NCI-H1694 treated with DMSO at 0.1 percent for 48 hours (cell line): Measurements from ENCODE around the gene TRAPPC5.
A peak's percentile ranks its signal among the peaks of the same experiment; 100 is the strongest.

ENCODE experiments used
- DNase-seq: peaks from one replicate; lab custom pipeline; 2025; lab: John Stamatoyannopoulos, UW

Gene TRAPPC5

DNA sequence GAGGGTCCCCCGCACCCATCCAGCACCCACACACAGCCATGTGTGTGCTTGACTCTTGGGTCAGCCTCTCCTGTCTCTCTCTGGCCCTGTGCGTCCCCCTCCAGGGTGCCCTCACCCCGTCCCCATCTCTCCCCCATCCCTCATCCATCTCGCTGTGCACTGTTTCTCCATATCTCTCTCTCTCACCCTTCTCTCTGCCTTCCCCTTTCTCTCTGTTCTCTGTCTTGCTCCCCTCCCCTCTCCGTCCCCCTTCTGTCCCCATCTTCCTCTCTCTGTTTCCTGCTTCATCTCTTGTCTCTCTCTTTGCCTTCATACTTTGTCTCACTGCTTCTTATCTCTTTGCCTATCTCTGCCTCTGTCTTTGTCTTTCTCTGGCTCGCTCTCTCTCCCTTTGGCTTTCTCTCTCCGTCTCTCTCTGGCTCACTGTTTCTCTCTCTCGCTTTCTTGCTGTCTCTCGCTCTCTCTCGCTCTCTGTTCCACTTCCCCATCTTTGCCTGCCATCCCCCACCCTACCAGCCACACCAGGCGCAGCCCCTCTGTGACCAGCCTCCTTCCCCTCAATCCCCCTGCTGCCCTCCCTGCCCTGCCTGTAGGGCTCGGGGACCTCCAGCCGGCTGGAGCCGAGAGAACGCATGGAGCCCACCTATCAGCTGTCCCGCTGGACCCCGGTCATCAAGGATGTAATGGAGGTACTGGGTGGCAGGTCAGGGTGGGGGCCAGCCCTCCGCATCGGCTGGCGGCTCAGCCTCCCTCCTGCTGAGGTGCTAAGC is 34.8 kb upstream of the TRAPPC5 start:
- DNase-seq = no peak

DNA sequence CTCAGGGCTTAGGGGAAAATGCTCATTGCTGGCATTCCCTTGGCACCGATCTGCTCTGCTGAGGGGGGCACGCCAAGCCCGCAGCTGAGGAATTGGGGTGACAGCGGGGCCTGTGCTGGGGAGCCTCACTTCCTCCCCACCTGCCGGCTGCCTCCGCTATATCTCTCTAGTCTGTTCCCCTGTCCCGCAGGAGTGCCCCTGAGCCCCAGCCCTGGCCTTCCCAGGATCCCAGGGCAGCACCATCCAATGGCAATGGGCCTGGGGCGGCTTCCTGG is 34.3 kb upstream of the TRAPPC5 start:
- no peak for DNase-seq

DNA sequence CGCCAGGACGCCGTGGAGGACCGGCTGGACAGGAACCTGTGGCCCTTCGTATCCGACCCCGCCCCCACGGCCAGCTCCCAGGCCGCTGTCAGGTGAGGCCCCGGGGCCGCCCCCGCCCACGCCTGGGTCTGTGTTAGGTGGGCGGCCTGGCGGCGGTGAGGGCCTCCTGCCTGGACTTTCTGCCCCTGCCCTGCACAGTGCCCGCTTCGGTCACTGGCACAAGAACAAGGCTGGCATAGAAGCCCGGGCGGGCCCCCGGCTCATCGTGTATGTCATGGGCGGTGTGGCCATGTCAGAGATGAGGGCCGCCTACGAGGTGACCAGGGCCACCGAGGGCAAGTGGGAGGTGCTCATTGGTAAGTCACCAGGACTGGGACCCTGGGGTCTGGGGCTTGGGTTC is 33.5 kb upstream of the TRAPPC5 start:
- DNase-seq = no peak

DNA sequence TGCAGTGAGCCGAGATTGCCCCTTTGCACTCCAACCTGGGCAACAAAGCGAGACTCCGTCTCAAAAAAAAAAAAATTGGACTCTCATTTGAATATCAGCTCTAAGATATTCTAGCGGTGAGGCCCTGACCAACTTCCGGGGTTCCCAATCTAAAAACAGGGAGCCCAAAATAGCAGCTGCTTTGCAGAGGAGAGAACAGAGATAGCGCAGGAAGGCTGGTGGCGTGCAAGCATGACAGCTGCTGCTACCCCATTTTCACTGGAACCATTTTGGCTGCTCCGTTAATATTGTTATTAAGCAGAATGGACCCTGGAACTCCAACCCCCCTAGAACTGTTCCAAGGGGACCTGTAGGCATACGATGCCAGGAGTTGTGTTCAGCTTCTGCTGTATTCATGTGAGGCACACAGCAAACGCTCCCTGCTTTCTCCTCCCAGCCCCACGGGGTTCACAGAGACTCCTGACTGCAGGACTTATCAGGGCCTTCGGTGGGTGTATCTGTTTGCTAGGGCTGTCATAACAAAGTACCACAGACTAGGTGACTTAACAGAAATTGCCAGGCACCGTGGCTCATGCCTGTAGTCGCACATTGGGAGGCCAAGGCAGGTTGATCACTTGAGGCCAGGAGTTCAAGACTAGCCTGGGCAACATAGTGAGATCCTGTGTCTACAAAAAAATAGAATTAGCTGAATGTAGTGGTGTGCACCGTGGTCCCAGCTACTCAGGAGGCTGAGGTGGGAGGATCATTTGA is 32.2 kb upstream of the TRAPPC5 start:
- no peak for DNase-seq

DNA sequence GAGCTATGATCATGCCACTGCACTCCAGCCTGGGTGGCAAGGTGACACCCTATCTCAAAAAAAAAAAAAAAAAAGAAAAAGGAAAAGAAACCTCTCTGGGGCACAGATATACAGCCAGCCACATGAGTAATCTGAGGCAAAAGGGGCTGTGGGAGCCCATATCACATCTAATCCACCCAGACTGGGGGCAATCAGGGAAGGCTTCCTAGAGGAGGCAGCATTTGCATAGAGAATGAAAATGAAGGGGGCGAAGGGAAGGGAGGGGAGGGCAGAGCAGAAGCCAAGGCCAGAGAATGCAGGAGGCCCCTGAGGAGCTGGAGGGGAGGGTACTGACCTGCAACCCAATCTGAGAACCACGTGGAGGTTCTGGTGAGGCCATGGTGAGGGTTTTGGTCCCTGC is 30.5 kb upstream of the TRAPPC5 start:
- DNase-seq = no peak

DNA sequence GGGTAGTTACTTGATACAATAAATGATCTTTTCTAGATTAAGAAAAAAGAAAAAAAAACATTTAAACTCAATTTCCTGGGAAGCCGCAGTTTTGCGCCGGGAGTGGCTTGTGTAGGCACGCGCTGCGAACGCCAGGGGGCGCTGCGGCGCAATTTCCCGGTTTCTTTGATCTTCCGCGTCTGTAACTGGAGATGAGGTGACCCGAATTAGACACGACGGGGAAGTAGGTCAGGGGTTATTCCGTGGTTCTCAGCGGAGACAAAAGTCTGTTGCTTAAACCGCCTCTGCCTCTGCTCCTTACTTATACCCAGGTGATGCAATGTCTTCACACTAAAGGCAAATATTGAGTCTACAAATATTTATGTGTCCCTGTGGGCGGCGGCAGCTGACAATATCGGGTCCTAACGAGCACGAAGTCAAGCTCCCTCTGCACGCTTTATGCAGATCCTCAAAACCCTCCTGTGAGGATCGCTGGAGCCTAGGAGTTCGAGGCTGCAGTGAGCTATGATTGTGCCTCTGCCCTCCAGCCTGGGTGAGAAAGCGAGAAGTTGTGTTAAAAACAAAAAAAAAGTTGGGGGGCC is 28.5 kb upstream of the TRAPPC5 start:
- DNase-seq = peak; percentile 66

DNA sequence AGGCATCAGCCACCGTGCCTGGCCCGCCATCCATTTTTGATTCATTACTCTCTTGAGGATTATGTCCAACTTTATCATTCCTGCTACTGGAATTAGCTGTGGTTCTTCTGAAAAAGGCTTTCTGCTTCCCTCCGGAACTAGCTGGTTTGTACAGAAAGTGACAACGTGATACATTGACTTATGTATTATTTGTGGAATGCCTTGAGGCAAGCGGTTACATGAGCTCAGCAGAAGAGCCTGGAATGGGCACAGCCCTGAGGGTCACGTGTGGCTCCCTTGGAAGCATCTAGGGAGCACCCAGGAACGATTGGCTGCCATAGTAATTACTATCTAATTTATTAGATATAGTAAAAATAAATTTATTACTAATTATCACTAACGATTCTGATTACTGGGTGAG is 26.2 kb upstream of the TRAPPC5 start:
- no peak for DNase-seq

DNA sequence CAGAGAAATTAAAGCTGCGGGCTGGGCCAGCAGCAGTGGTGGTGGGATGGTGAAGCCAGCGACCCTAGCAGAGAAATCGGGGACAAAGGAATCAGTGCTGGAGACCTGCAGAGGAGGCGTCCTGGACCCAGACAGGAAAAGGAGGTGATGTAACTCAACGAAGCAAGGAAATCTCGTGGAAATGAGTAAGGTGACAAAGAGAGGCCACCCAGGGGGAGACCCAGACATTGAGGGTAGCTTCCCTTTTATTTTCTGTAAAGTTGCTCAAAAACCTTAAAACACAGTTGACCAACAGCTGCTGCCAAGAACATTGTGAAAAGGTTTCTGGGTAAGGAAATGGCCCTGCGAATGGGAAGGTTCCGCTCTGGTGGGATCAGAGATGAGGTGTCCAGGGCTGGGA is 25.1 kb upstream of the TRAPPC5 start:
- DNase-seq = no peak

DNA sequence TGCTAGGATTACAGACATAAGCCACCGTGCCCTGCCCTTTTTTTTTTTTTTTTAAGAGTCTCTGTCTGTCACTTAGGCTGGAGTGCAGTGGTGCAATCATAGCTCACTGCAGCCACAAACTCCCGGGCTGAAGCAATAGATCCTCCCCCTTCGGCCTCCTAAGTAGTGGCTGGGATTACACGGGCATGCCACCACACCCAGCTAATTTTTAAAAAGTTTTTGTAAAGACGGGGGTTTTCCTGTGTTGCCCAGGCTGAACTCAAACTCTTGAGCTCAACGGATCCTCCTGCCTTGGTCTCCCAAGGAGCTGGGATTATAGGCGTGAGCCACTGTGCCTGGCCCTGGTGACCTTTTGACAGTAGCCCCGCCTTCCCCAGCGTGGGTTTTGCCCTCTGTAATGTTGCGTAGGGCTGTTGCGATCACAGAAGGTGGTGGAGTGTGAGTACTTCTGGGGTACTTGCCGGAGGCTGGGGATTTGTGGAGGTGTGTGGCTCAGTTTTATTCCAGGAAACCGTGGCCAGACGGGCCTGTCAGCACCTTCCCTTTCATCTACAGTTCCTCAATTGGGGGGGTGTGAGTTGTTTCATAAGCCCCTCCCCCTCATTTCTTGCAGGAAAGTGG is 23.4 kb upstream of the TRAPPC5 start:
- no peak for DNase-seq

DNA sequence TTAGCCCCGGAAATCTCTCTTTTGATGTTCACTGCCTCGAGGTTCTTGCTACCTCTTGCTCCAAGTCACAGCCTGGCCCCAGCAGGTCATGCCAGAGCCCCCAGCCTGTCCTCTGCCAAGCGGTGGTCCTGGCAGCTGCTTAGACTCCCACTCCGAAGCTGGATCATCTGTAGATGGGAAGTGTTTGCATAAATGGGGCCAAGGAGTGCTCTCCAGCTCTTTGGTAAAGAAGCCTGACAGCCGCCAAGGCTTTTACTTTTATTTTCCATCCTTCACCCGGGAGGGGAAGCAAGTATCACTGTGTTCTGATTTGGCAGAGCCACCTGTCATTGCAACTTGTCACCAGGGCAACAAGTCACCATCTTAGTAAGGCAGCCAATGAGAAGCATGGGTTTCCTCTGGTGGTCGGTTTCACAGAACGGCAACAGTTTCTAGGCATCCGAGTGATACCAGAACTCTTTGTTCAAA is 22.4 kb upstream of the TRAPPC5 start:
- no peak for DNase-seq

DNA sequence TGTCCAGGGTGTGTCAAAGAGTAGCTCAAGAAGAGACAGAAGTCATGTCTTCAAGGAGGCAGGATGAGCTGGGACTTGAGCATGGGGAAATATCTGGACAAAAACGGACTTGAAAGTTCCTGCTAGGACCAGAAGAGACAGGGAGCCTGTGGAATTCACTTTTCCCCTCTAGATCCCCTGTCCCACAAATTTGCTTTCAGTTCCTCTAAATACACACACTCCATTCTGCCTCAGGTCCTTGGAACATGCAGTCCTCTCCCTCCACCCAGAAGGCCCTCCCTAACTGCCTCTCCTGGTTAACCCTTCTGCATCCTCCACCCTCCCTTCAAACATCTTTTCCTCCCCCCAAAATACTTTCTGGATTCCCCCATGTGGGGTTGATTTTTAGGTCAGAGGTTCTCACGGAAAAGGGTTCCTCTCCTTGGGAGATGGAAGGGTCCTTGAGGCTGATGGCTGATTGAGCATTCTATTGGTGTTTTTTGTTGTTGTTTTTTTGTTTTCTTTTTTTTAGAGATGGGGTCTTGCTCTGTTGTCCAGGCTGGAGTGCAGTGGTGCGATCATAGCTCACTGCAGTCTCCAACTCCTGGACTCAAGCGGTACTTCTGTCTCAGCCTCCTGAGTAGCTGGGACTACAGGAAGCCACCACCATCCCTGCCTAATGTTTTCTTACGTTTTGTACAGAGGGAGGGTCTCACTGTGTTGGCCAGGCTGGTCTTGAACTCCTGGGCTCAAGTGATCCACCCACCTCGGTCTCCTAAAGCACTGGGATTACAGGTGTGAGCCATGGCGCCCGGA is 18.7 kb upstream of the TRAPPC5 start:
- no peak for DNase-seq

DNA sequence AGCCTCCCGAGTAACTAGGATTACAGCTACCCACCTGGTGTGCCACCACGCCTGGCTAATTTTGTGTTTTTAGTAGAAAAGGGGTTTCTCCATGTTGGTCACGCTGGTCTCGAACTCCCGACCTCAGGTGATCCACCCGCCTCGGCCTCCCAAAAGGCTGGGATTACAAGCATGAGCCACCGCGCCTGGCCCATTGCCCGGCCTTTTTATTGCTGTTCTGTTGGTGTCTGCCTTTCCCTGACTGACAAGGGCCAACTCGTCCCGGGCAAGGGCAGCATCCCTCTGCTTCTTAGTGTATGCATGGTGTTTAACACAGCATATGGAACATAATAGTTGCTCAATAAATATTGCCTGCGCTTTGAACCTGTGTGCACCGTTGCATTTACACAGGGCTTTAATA is 18.0 kb upstream of the TRAPPC5 start:
- no peak for DNase-seq

DNA sequence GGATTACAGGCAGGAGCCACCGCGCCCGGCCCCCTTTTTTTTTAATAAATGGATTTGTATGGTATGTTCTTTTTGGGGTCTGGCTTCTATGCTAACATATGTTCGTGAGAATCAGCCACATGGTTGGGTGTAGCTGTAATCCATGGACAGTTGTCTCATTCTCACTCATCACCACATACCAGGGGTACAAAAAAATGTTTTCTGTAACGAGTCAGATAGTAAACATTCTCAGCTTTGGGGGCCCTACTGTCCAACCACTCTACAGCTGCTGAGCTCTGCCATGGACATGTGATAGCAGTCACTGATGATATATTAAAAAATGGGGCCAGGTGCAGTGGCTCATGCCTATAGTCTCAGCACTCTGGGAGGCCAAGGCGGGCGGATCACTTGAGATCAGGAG is 16.9 kb upstream of the TRAPPC5 start:
- no peak for DNase-seq

DNA sequence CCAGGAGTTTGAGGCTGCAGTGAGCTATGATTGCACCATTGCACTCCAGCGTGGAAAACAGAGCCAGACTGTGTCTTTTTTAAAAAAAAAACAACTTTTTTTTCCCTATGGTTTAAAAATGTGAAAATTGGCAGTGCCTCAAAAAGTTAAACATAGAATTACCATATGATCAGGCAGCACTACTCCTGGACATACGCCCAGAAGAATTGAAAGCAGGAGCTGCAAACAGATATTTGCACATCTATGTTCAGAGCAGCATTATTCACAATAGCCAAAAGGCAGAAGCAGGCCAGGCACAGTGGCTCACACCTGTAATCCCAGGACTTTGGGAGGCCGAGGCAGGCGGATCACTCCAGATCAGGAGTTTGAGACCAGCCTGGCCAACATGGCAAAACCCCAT is 15.6 kb upstream of the TRAPPC5 start:
- peak; percentile 57 for DNase-seq

DNA sequence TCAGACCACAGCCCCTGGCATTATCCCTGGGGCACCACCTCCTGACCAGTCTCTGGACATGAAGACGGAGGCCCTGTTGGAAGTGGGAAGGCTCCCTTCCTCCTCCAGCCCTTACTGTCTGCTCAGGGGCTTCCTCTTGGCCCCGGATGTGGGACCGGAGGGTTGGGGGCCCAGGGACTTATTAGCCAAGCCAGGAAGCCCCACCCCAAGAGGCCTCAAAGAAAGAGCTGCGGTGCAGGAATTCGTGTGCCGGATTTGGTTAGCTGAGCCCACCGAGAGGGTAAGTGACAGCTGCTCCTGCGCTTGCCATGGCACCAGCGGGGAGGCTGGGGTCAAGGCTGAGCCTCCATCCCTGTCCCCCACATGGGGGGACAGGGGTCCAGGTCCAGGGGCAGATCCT is 11.8 kb upstream of the TRAPPC5 start, which contains the start of gene RETN:
TSS of gene RETN (plus strand) at position 208 of the 400 bp plus-strand sequence. CDS start 278 bp downstream, outside the sequence.
- DNase-seq = no peak

DNA sequence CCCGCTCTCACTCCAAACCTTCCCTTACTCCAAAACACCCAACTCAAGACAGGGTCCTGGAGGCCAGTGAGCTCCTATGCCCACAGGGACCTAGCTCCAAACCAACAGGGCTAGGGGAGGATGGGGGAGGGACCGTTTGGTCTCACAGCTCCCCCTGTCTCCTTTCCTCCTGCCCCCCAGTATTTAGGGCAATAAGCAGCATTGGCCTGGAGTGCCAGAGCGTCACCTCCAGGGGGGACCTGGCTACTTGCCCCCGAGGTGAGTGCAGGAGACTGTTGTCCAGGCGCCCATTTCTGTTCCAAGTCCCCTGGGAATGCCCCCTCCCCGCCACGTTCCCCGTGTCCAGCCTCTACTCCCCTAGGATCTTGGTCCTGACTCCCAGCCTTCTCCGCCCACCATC is 11.0 kb upstream of the TRAPPC5 start:
- no peak for DNase-seq

DNA sequence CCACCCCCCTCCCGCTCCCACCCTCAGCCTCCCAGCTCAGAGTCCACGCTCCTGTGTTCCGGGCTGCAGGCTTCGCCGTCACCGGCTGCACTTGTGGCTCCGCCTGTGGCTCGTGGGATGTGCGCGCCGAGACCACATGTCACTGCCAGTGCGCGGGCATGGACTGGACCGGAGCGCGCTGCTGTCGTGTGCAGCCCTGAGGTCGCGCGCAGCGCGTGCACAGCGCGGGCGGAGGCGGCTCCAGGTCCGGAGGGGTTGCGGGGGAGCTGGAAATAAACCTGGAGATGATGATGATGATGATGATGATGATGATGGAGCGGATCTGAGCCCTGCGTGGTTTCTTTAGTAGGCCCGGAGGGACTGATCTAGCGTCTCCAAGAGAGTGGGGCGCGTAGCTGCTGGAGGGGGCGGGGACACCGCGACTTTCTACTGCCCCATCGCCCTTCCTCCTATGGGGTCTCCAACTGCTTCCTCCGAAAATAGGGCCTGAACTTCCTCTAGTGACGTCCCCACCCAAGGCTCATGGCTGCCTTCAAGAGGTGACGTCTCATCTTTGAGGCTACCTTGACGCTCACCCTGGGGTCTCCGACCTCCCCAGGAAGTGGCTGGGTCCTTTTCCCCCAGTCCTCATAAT is 10.4 kb upstream of the TRAPPC5 start:
- no peak for DNase-seq

DNA sequence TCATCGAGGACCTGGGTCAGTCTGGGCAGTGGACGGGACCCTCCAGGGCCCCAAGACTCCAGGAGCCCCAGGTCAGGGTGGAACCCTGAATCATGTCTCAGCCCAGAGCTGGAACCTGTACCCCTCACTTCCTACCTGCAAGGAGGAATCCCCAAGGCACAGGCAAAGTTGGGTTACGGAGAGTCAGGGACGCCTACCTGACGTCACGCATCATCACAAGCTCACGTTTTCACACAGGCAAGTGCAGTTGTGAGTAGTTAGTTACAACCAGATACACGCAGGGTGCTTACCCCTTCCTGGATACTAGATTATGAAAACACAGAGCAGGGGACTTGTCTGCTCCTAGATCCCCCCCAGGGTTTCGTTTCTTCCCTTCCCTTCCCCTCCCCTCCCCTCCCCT is 9.8 kb upstream of the TRAPPC5 start:
- DNase-seq = no peak

DNA sequence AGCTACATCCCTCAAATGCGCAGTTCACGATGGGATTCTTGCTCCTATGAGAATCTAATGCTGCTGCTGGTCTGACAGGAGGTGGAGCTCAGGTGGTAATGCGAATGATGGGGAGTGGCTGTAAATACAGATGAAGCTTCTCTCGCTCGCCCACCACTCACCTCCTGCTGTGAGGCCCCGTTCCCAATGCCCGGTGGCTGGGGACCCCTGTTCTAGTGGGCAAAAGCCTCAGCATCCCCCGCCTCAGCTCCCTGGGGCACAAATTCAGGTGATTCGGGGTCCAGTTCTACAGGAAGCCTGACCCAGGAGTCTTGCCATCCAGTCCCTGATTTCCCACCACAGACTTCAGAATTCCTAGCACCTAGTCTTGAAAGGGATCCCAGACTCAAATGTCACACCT is 8.1 kb upstream of the TRAPPC5 start:
- DNase-seq = no peak

DNA sequence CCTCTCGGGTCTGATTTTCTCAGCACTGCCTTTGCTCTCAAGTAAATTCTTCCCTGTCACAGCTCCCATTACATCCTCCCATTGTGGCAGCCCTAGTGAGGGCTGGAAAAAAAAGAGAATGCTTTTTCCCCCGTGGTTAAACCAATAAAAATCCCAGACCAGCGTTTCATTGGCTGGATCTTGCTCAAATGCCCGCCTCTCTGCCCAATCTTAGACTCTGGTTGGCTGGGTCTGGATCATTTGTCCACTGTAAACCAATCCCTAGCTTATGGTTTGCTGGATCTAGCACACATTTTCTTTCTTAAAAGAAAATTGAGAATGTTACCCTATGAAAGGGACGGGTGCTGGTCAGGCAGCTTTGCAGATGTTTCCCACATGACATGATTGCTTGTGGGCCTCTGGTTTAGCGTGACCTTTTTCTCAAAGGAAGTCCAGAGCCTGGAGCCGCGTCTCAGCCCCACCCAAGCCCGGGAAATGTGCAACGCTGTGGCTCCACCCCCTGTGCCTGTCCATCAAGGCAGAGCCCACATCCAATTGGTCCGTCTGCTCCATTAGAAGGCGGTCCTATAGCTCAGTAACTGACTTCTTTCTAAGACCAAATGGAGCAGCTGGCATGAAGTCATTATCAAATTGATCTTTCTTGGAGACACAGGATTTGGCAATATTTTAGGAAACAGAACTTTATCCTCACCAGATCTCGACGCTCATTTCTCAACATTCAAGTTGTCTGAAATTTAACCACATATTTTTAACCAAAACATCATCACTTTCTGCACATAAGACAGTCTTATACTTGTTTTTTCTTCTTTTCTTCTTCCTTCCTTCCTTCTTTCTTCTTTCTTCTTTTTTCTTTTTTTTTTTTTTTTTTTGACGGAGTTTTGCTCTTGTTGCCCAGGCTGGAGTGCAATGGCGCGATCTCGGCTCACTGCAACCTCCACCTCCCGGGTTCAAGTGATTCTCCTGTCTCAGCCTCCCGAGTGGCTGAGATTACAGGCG is 6.3 kb upstream of the TRAPPC5 start:
- DNase-seq = peak; percentile 22
